GM12875 (cell line): ENCODE data around the gene CDH15.
A peak's percentile ranks its signal among the peaks of the same experiment; 100 is the strongest.

ENCODE experiments used
- H3K4me3 ChIP-seq: one replicate; pipeline ENCODE4 v1.5.1; 2011; ENCODE audit warnings: low read depth, low read length, control low read depth
- CTCF ChIP-seq: IDR thresholded peaks from 2 replicates; pipeline ENCODE4 v1.5.1; 2011; ENCODE audit warnings: low read depth, mild to moderate bottlenecking, control low read depth, inconsistent platforms, low read length, moderate library complexity, borderline replicate concordance; ENCODE audit not compliant: insufficient read depth

CDH15 gene

GRCh38 chr16:89171216-89172170 is at the start of gene CDH15:
TSS of gene CDH15 (plus strand) at chr16:89171748. CDS start at chr16:89171832, 84 bp downstream.
- H3K4me3 ChIP-seq: peak within 1 kb of the TSS; percentile 33

GRCh38 chr16:89122322-89122851 is 49.2 kb upstream of the CDH15 start:
- H3K4me3 ChIP-seq: no peak overlapping the region

More at GRCh38 chr16:89171216-89172170, at the start of gene CDH15:
- TF ChIP-seq CTCF: no peak

GRCh38 chr16:89123001-89123830 is 48.3 kb upstream of the CDH15 start:
- no peak overlapping the region for H3K4me3 ChIP-seq

More at GRCh38 chr16:89122322-89122851, 49.2 kb upstream of the CDH15 start:
- no peak for TF ChIP-seq CTCF

GRCh38 chr16:89123831-89124100 is 47.8 kb upstream of the CDH15 start:
- TF ChIP-seq CTCF: no peak
- H3K4me3 ChIP-seq: no peak overlapping the region

More at GRCh38 chr16:89123001-89123830, 48.3 kb upstream of the CDH15 start:
- TF ChIP-seq CTCF: no peak

- no peak overlapping the region for H3K4me3 ChIP-seq
- TF ChIP-seq CTCF: no peak
Measured at GRCh38 chr16:89129378-89129777, 42.2 kb upstream of the CDH15 start.

- no peak overlapping the region for H3K4me3 ChIP-seq
- no peak for TF ChIP-seq CTCF
Measured at GRCh38 chr16:89130448-89130847, 41.1 kb upstream of the CDH15 start.

- no peak for TF ChIP-seq CTCF
- H3K4me3 ChIP-seq: no peak overlapping the region
Measured at GRCh38 chr16:89131783-89132182, 39.8 kb upstream of the CDH15 start.
